AG09319 (cell line): ENCODE measurements around the gene POLR3F.
"Not testable (repeated sequence)": the region's sequence is repeated elsewhere in the genome, so short reads cannot be mapped to it uniquely, and the experiment has no call there.

Source experiments
- DNase-seq: peaks from one replicate; pipeline ENCODE4 v3.0.0-alpha.2; 2010; ENCODE audit warnings: low read depth; ENCODE audit errors: extremely low read depth
- TF ChIP-seq, protein P1 (sequence below): IDR thresholded peaks from 2 replicates; pipeline ENCODE4 v1.5.1; 2011; ENCODE audit warnings: low read depth, mild to moderate bottlenecking, inconsistent platforms, low read length, moderate library complexity

The POLR3F gene

DNA sequence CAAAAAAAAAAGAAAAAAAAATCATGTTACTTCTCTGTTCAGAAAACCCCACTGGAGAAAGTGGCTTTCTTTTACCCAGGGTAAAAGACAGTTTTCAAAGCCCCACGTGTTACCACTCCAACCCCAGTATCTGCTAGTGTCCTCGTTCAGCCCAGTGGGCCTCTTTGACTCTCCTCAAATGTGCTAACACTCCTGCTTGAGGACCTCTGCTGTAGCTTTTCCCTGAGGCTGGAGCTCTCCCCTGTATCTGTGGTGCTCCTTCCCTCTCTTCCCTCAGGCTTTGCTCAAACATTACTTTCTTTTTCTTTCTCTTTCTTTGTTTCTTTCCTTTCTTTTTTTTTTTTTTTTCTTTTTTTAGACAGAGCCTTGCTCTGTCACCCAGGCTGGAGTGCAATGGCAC, 55.9 kb downstream of the POLR3F start:
- no peak for DNase-seq
- TF ChIP-seq, protein P1, sequence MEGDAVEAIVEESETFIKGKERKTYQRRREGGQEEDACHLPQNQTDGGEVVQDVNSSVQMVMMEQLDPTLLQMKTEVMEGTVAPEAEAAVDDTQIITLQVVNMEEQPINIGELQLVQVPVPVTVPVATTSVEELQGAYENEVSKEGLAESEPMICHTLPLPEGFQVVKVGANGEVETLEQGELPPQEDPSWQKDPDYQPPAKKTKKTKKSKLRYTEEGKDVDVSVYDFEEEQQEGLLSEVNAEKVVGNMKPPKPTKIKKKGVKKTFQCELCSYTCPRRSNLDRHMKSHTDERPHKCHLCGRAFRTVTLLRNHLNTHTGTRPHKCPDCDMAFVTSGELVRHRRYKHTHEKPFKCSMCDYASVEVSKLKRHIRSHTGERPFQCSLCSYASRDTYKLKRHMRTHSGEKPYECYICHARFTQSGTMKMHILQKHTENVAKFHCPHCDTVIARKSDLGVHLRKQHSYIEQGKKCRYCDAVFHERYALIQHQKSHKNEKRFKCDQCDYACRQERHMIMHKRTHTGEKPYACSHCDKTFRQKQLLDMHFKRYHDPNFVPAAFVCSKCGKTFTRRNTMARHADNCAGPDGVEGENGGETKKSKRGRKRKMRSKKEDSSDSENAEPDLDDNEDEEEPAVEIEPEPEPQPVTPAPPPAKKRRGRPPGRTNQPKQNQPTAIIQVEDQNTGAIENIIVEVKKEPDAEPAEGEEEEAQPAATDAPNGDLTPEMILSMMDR: no peak

GRCh38 chr20:18524646-18525045, 57.5 kb downstream of the POLR3F start:
- TF ChIP-seq, protein P1: no peak
- no peak for DNase-seq

DNA sequence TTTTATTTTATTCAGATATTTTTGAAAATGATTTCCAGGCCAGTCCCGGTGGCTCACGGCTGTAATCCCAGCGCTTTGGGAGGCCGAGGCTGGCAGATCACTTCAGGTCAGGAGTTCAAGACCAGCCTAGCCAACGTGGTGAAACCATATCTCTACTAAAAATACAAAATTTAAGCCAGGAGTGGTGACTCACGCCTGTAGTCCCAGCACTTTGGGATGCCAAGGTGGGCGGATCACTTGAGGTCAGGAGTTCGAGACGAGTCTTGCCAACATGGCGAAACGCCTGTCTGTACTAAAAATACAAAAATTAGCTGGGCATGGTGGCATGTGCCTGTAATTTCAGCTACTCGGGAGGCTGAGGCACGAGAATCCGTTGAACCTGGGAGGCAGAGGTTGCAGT, 59.6 kb downstream of the POLR3F start:
- DNase-seq: not testable (repeated sequence)

DNA sequence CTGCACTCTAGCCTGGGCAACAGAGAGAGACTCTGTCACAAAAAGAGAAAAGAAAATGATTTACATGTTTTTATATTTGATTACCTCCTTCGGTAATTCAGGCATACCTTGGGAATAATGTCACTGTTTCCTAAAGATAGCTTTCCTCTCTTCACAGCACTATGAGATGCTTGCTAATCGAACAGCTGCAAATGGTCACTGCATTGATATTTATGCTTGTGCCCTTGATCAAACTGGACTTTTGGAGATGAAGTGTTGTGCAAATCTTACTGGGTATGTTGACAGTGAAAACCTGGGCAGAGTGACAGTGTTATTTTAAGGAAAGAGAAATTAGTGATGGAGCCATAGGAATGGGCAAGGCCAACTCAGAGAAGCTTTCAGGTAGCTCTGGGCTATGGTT, 60.1 kb downstream of the POLR3F start:
- TF ChIP-seq, protein P1: no peak
- no peak for DNase-seq

GRCh38 chr20:18527836-18528235, 60.6 kb downstream of the POLR3F start:
- DNase-seq: no peak
- TF ChIP-seq, protein P1: no peak

- no peak for DNase-seq
- TF ChIP-seq, protein P1: no peak
These were observed 61.9 kb downstream of the POLR3F start for GRCh38 chr20:18529041-18529440.

DNA sequence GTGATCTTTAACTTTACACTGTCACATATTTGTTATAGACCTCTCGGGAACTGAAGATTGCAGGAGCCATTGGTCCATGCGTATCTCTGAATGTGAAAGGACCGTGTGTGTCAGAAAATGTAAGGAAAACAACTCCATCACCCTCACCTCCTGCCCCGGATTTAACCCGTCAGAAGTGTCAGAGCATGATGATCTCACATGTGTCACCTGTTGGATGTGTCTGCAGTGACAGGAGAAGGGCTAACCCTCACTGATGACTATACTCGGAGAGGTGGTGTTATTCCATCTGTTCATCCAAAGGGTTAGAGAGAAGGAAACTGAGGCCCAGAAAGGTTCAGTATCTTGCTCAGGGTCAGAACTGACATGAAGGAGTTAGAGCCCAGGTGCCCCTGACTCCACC, 65.4 kb downstream of the POLR3F start:
- no peak for DNase-seq
- TF ChIP-seq, protein P1: no peak

- TF ChIP-seq, protein P1: no peak
- no peak for DNase-seq
These were observed 66.3 kb downstream of the POLR3F start for GRCh38 chr20:18533491-18533890.
